GM23338 (cell line): ENCODE results near the gene PIM2. TPM values are rescaled to one million over a fixed set of nuclear protein-coding genes. Genes with fewer than 3 reads are reported as not detected.

Experiments
- ATAC-seq: fragments of 200-7000 bp; cut with Tn5 transposase; 3 replicates; pipeline ENCODE4 v1.9.1; 2020
- DNase-seq: peaks from one replicate; pipeline ENCODE4 v3.0.0-alpha.2; 2015; ENCODE audit warnings: low spot score
- H2AFZ ChIP-seq: fragments of 200-600 bp; sonication (generic); 2 replicates; pipeline ENCODE4 v1.8.0; 2016; ENCODE audit warnings: antibody characterized with exemption, mild to moderate bottlenecking, moderate library complexity
- H3F3A ChIP-seq: fragments of 200-600 bp; sonication (generic); replicated peaks from 2 replicates; pipeline ENCODE4 v1.8.0; 2017; ENCODE audit warnings: antibody characterized with exemption, mixed run types, low read depth
- H3K27ac ChIP-seq: fragments of 200-600 bp; sonication (generic); 2 replicates; pipeline ENCODE4 v1.6.1; 2016; ENCODE audit warnings: low read depth
- H3K27me3 ChIP-seq: fragments of 200-600 bp; sonication (generic); 2 replicates; pipeline ENCODE4 v1.8.0; 2016; ENCODE audit warnings: mild to moderate bottlenecking, mixed run types, moderate library complexity; ENCODE audit not compliant: insufficient read depth
- H3K36me3 ChIP-seq: fragments of 200-600 bp; sonication (generic); 2 replicates; pipeline ENCODE4 v1.8.0; 2016; ENCODE audit warnings: mild to moderate bottlenecking; ENCODE audit not compliant: insufficient read depth
- H3K4me1 ChIP-seq: fragments of 200-600 bp; sonication (generic); 2 replicates; pipeline ENCODE4 v1.8.0; 2016; ENCODE audit warnings: mild to moderate bottlenecking, moderate library complexity; ENCODE audit not compliant: insufficient read depth
- H3K4me2 ChIP-seq: fragments of 200-600 bp; sonication (generic); 2 replicates; pipeline ENCODE4 v1.7.1; 2017; ENCODE audit warnings: mixed run types
- H3K4me3 ChIP-seq: fragments of 200-600 bp; sonication (generic); 2 replicates; pipeline ENCODE4 v1.6.1; 2016; ENCODE audit warnings: mixed run types
- H3K79me2 ChIP-seq: fragments of 200-600 bp; sonication (generic); replicated peaks from 2 replicates; pipeline ENCODE4 v1.8.0; 2017; ENCODE audit warnings: mild to moderate bottlenecking; ENCODE audit not compliant: insufficient read depth
- H3K9me2 ChIP-seq: fragments of 200-600 bp; sonication (generic); 2 replicates; pipeline ENCODE4 v1.8.0; 2017; ENCODE audit not compliant: insufficient read depth
- H4K20me1 ChIP-seq: fragments of 200-600 bp; sonication (generic); replicated peaks from 2 replicates; pipeline ENCODE4 v1.8.0; 2017; ENCODE audit warnings: mild to moderate bottlenecking; ENCODE audit not compliant: insufficient read depth
- H3K27ac Mint-ChIP-seq: 2 replicates; pipeline ENCODE4 v1.8.0; 2020; ENCODE audit warnings: inconsistent platforms, mild to moderate bottlenecking, moderate library complexity, mixed read lengths
- H3K27me3 Mint-ChIP-seq: 3 replicates; pipeline ENCODE4 v1.8.0; 2022; ENCODE audit warnings: low read depth, mild to moderate bottlenecking, moderate library complexity, mixed read lengths, inconsistent platforms; ENCODE audit not compliant: insufficient read depth, poor library complexity
- H3K36me3 Mint-ChIP-seq: 3 replicates; pipeline ENCODE4 v1.8.0; 2021; ENCODE audit warnings: low read depth, mild to moderate bottlenecking, inconsistent platforms, moderate library complexity, mixed read lengths
- H3K4me1 Mint-ChIP-seq: 3 replicates; pipeline ENCODE4 v1.8.0; 2020; ENCODE audit warnings: mild to moderate bottlenecking, inconsistent platforms, mixed read lengths
- H3K4me3 Mint-ChIP-seq: 3 replicates; pipeline ENCODE4 v1.8.0; 2021; ENCODE audit warnings: moderate library complexity, mild to moderate bottlenecking, inconsistent platforms, mixed read lengths
- H3K9me3 Mint-ChIP-seq: 3 replicates; pipeline ENCODE4 v1.8.0; 2020; ENCODE audit warnings: moderate library complexity, mild to moderate bottlenecking, inconsistent platforms, mixed read lengths
- CREB1 ChIP-seq: fragments of 250-450 bp; sonication (Bioruptor Pico); IDR thresholded peaks from 2 replicates; pipeline ENCODE4 v1.5.0; 2020; ENCODE audit warnings: low read depth, mild to moderate bottlenecking, moderate library complexity
- EZH2 ChIP-seq: fragments of 200-600 bp; sonication (generic); IDR thresholded peaks from one replicate; pipeline ENCODE4 v1.8.0; 2017; ENCODE audit warnings: antibody characterized with exemption, mild to moderate bottlenecking, low read depth; ENCODE audit not compliant: unreplicated experiment
- JUNB ChIP-seq: IDR thresholded peaks from one replicate; pipeline ENCODE4 v1.6.1; 2016; ENCODE audit warnings: antibody characterized with exemption; ENCODE audit not compliant: unreplicated experiment
- POLR2AphosphoS5 ChIP-seq: IDR thresholded peaks from 2 replicates; pipeline ENCODE4 v1.6.1; 2016; ENCODE audit warnings: antibody characterized with exemption, low read depth
- STAT1 ChIP-seq: IDR thresholded peaks from one replicate; pipeline ENCODE4 v1.6.1; 2016; ENCODE audit warnings: antibody characterized with exemption; ENCODE audit not compliant: unreplicated experiment
- ZNF114 ChIP-seq: fragments of 250-450 bp; sonication (Bioruptor Pico); IDR thresholded peaks from 2 replicates; pipeline ENCODE4 v1.5.0; 2020; ENCODE audit warnings: mild to moderate bottlenecking, moderate library complexity
- ZNF331 ChIP-seq: fragments of 250-450 bp; sonication (Bioruptor Pico); IDR thresholded peaks from 2 replicates; pipeline ENCODE4 v1.5.0; 2020; ENCODE audit warnings: low read depth, mild to moderate bottlenecking, moderate library complexity
- polyA plus RNA-seq: library from polyadenylated mRNA; unstranded; fragments of >200 nt; fragmentation: Nextera tagmentation; extraction: Ambion mirVana; gene quantifications from 2 replicates; pipeline ENCODE4 v1.2.1, GENCODE V29; 2016
- total RNA-seq: library from RNA; depleted of rRNA; stranded (reverse); fragments of >200 nt; shearing (Covaris generic); gene quantifications from 2 replicates; pipeline ENCODE4 v1.2.3, GENCODE V29; 2014
- TF ChIP-seq, protein P1 (sequence below), 2 experiments: fragments of 200-600 bp in 1 of 2; sonication (generic) in 1 of 2; conservative IDR thresholded peaks; 2 replicates each; pipeline versions ENCODE4 v1.5.1 to v1.6.1; 2016 to 2017; ENCODE audit warnings: antibody characterized with exemption in 2 of 2, low read depth in 2 of 2, mild to moderate bottlenecking in 2 of 2, moderate library complexity in 1 of 2
- TF ChIP-seq, protein P2 (sequence below): IDR thresholded peaks from 2 replicates; pipeline ENCODE4 v1.6.1; 2016; ENCODE audit warnings: antibody characterized with exemption
- TF ChIP-seq, protein P3 (sequence below): IDR thresholded peaks from one replicate; pipeline ENCODE4 v1.6.1; 2018; ENCODE audit warnings: antibody characterized with exemption; ENCODE audit not compliant: unreplicated experiment

The PIM2 gene
- total and polyA plus RNA-seq, 2 experiments from 2014 or later: 237 to 359 TPM

GRCh38 chrX:48966796-48967579 is 48.2 kb upstream of the PIM2 start (continued):
- TF ChIP-seq, protein P1, sequence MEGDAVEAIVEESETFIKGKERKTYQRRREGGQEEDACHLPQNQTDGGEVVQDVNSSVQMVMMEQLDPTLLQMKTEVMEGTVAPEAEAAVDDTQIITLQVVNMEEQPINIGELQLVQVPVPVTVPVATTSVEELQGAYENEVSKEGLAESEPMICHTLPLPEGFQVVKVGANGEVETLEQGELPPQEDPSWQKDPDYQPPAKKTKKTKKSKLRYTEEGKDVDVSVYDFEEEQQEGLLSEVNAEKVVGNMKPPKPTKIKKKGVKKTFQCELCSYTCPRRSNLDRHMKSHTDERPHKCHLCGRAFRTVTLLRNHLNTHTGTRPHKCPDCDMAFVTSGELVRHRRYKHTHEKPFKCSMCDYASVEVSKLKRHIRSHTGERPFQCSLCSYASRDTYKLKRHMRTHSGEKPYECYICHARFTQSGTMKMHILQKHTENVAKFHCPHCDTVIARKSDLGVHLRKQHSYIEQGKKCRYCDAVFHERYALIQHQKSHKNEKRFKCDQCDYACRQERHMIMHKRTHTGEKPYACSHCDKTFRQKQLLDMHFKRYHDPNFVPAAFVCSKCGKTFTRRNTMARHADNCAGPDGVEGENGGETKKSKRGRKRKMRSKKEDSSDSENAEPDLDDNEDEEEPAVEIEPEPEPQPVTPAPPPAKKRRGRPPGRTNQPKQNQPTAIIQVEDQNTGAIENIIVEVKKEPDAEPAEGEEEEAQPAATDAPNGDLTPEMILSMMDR (conservative IDR thresholded peaks at IDR 0.05; ENCODE audit: low read depth in 2 of 2): no peak
- TF ChIP-seq, protein P2, sequence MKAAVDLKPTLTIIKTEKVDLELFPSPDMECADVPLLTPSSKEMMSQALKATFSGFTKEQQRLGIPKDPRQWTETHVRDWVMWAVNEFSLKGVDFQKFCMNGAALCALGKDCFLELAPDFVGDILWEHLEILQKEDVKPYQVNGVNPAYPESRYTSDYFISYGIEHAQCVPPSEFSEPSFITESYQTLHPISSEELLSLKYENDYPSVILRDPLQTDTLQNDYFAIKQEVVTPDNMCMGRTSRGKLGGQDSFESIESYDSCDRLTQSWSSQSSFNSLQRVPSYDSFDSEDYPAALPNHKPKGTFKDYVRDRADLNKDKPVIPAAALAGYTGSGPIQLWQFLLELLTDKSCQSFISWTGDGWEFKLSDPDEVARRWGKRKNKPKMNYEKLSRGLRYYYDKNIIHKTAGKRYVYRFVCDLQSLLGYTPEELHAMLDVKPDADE: no peak
- TF ChIP-seq EZH2: no peak
- TF ChIP-seq POLR2AphosphoS5: no peak
- no peak for TF ChIP-seq STAT1
- TF ChIP-seq, protein P3, sequence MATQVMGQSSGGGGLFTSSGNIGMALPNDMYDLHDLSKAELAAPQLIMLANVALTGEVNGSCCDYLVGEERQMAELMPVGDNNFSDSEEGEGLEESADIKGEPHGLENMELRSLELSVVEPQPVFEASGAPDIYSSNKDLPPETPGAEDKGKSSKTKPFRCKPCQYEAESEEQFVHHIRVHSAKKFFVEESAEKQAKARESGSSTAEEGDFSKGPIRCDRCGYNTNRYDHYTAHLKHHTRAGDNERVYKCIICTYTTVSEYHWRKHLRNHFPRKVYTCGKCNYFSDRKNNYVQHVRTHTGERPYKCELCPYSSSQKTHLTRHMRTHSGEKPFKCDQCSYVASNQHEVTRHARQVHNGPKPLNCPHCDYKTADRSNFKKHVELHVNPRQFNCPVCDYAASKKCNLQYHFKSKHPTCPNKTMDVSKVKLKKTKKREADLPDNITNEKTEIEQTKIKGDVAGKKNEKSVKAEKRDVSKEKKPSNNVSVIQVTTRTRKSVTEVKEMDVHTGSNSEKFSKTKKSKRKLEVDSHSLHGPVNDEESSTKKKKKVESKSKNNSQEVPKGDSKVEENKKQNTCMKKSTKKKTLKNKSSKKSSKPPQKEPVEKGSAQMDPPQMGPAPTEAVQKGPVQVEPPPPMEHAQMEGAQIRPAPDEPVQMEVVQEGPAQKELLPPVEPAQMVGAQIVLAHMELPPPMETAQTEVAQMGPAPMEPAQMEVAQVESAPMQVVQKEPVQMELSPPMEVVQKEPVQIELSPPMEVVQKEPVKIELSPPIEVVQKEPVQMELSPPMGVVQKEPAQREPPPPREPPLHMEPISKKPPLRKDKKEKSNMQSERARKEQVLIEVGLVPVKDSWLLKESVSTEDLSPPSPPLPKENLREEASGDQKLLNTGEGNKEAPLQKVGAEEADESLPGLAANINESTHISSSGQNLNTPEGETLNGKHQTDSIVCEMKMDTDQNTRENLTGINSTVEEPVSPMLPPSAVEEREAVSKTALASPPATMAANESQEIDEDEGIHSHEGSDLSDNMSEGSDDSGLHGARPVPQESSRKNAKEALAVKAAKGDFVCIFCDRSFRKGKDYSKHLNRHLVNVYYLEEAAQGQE: no peak
- no peak for TF ChIP-seq ZNF114 (CRISPR knock-in tag)
- no peak for TF ChIP-seq CREB1 (CRISPR knock-in tag)
- no peak for TF ChIP-seq JUNB
- no peak for TF ChIP-seq ZNF331 (CRISPR knock-in tag)

DNA sequence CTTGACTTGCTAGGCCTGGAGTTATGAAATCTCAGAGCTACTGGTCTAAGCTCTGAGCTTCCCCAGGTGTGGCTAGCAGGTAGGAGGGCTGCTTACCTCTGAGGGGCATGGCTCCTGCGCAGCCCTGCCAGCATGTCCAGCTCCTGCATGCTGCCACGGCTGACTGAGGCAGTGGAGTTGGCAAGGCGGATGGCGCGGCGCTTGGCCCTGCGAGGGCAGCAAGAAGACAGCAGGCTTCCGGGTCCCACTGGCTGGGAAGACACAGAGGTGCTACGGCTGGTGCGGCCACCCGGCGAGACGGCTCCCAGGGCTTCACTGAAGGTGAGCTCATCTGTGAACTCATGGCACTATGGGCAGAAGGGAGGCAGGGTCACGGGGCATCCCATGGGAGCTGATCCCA is 47.1 kb upstream of the PIM2 start:
- H3K4me1 Mint-ChIP-seq: peaks cover 12% of the 10 kb centered on the region; the same call in 1 of the 3 replicates
- H3K36me3 Mint-ChIP-seq: peaks cover 6% of the 10 kb centered on the region; the same call in 1 of the 3 replicates
- Histone ChIP-seq H3K27ac (no peak overlapping the region), H3K4me2 (no peak overlapping the region), H2AFZ (no peak overlapping the region), H3K79me2 (no peaks in the 10 kb centered on the region), H3F3A (no peaks in the 10 kb centered on the region), H4K20me1 (no peaks in the 10 kb centered on the region), H3K4me3 (no peak overlapping the region), H3K27me3 (no peaks in the 10 kb centered on the region), H3K36me3 (no peaks in the 10 kb centered on the region), H3K4me1 (no peaks in the 10 kb centered on the region), H3K9me2 (no peaks in the 10 kb centered on the region)
- DNase-seq (no peak), ATAC-seq (no peak)
- peaks cover 2% of the 10 kb centered on the region for H3K27me3 Mint-ChIP-seq
- H3K27ac Mint-ChIP-seq: no peak overlapping the region
- H3K9me3 Mint-ChIP-seq: no peaks in the 10 kb centered on the region
- H3K4me3 Mint-ChIP-seq: no peak overlapping the region
- TF ChIP-seq, protein P2: no peak
- no peak for TF ChIP-seq JUNB
